Left lobe of liver (tissue), 2 donors: ENCODE measurements around the gene ARHGEF12. TPM values are rescaled to one million over a fixed set of nuclear protein-coding genes. Genes with fewer than 3 reads are reported as not detected.

Experiments
- ATAC-seq: fragments of 200-7000 bp; cut with Tn5 transposase; one replicate; pipeline ENCODE4 v1.9.1; 2020; ENCODE audit warnings: mild to moderate bottlenecking, moderate library complexity
- DNase-seq: peaks from one replicate; pipeline ENCODE4 v3.0.0-alpha.2; 2020; ENCODE audit warnings: low spot score
- total RNA-seq: library from RNA; stranded (reverse); gene quantifications from one replicate; pipeline ENCODE4 v1.2.1, GENCODE V29; 2021
- donor health status: DM: no; HTN: no; CAD: no; lungs with moderate emphysema.
- donor health status: DM: no; HTN: yes; CAD: no.

The ARHGEF12 gene
- total RNA-seq, result 68.7 TPM

- peak; percentile 78 for ATAC-seq
- DNase-seq, result peak; percentile 95
Observed at GRCh38 chr11:120335908-120336640, at the start of gene ARHGEF12. Gene ARHGEF12 (plus strand): TSS chr11:120336413. CDS start chr11:120337244, 831 bp downstream.

- ATAC-seq (no peak), DNase-seq (no peak)
Observed at GRCh38 chr11:120288021-120288420, 48.2 kb upstream of the ARHGEF12 start.

GRCh38 chr11:120289426-120289825 lies 46.8 kb upstream of the ARHGEF12 start:
- ATAC-seq, result no peak
- DNase-seq, result no peak

GRCh38 chr11:120290956-120291355 lies 45.3 kb upstream of the ARHGEF12 start:
- ATAC-seq (peak; percentile 81), DNase-seq (no peak)

- no peak for DNase-seq
- no peak for ATAC-seq
Observed at GRCh38 chr11:120293038-120293800, 43.0 kb upstream of the ARHGEF12 start.

- DNase-seq (no peak), ATAC-seq (no peak)
Observed at GRCh38 chr11:120294096-120294495, 42.1 kb upstream of the ARHGEF12 start.

- ATAC-seq, result no peak
- DNase-seq, result no peak
Observed at GRCh38 chr11:120295099-120295498, 41.1 kb upstream of the ARHGEF12 start.

- ATAC-seq (no peak), DNase-seq (no peak)
Observed at GRCh38 chr11:120296554-120296953, 39.7 kb upstream of the ARHGEF12 start.

GRCh38 chr11:120298461-120298860 lies 37.8 kb upstream of the ARHGEF12 start:
- no peak for ATAC-seq
- no peak for DNase-seq

- ATAC-seq, result peak; percentile 73
- peak; percentile 68 for DNase-seq
Observed at GRCh38 chr11:120302001-120302805, 34.0 kb upstream of the ARHGEF12 start.

GRCh38 chr11:120303004-120303637 lies 33.1 kb upstream of the ARHGEF12 start:
- ATAC-seq (peak; percentile 87), DNase-seq (peak; percentile 71)

- DNase-seq, result no peak
- ATAC-seq, result no peak
Observed at GRCh38 chr11:120304526-120304925, 31.7 kb upstream of the ARHGEF12 start.

- no peak for ATAC-seq
- no peak for DNase-seq
Observed at GRCh38 chr11:120305286-120305685, 30.9 kb upstream of the ARHGEF12 start.

- DNase-seq (no peak), ATAC-seq (no peak)
Observed at GRCh38 chr11:120306519-120307242, 29.5 kb upstream of the ARHGEF12 start.

- ATAC-seq, result no peak
- no peak for DNase-seq
Observed at GRCh38 chr11:120307476-120307875, 28.7 kb upstream of the ARHGEF12 start.

GRCh38 chr11:120308081-120308480 lies 28.1 kb upstream of the ARHGEF12 start:
- DNase-seq, result no peak
- ATAC-seq, result no peak

GRCh38 chr11:120310870-120311269 lies 25.3 kb upstream of the ARHGEF12 start:
- DNase-seq (no peak), ATAC-seq (peak; percentile 50)

- ATAC-seq, result no peak
- no peak for DNase-seq
Observed at GRCh38 chr11:120314861-120315260, 21.4 kb upstream of the ARHGEF12 start.

GRCh38 chr11:120316880-120317688 lies 19.1 kb upstream of the ARHGEF12 start:
- no peak for DNase-seq
- ATAC-seq, result peak; percentile 20
